BLaER1 (cell line): ENCODE data around the gene COBL.

Experiments used
- H3K27ac ChIP-seq: shearing (Covaris generic); formaldehyde crosslinking; 2 replicates; pipeline ENCODE4 v1.8.1; 2022
- H3K27me3 ChIP-seq: shearing (Covaris generic); formaldehyde crosslinking; 2 replicates; pipeline ENCODE4 v1.8.1; 2022
- H3K36me3 ChIP-seq: shearing (Covaris generic); formaldehyde crosslinking; 2 replicates; pipeline ENCODE4 v1.8.1; 2022
- H3K4me1 ChIP-seq: shearing (Covaris generic); formaldehyde crosslinking; 2 replicates; pipeline ENCODE4 v1.8.1; 2022
- H3K4me2 ChIP-seq: shearing (Covaris generic); formaldehyde crosslinking; 2 replicates; pipeline ENCODE4 v1.8.1; 2022
- H3K4me3 ChIP-seq: shearing (Covaris generic); formaldehyde crosslinking; 2 replicates; pipeline ENCODE4 v1.8.1; 2022
- H3K9ac ChIP-seq: shearing (Covaris generic); formaldehyde crosslinking; 2 replicates; pipeline ENCODE4 v1.8.1; 2022
- H3K9me3 ChIP-seq: shearing (Covaris generic); formaldehyde crosslinking; 2 replicates; pipeline ENCODE4 v1.8.1; 2022
- H4K20me1 ChIP-seq: shearing (Covaris generic); formaldehyde crosslinking; 2 replicates; pipeline ENCODE4 v1.8.1; 2022
- Cebpa-rat ChIP-seq: shearing (Covaris generic); IDR thresholded peaks from 2 replicates; pipeline ENCODE4 v1.8.1; 2022

The COBL gene

GRCh38 chr7:51055039-51055840 is 261.4 kb downstream of the COBL start:
- Histone ChIP-seq H3K4me3 (no peak overlapping the region), H3K9ac (no peak overlapping the region), H4K20me1 (no peaks in the 10 kb centered on the region), H3K4me1 (peaks cover 26% of the 10 kb centered on the region), H3K4me2 (peak overlapping the region; percentile 57), H3K9me3 (no peaks in the 10 kb centered on the region), H3K36me3 (no peaks in the 10 kb centered on the region), H3K27me3 (no peaks in the 10 kb centered on the region), H3K27ac (no peak overlapping the region)
- TF ChIP-seq Cebpa-rat, result no peak

- no peak for TF ChIP-seq Cebpa-rat
- Histone ChIP-seq H3K4me1 (peaks cover 26% of the 10 kb centered on the region), H4K20me1 (no peaks in the 10 kb centered on the region), H3K9ac (no peak overlapping the region), H3K9me3 (no peaks in the 10 kb centered on the region), H3K4me3 (no peak overlapping the region), H3K27ac (no peak overlapping the region), H3K4me2 (no peak overlapping the region), H3K27me3 (no peaks in the 10 kb centered on the region), H3K36me3 (no peaks in the 10 kb centered on the region)
Measured at GRCh38 chr7:51054231-51054630, 262.4 kb downstream of the COBL start.

- no peaks in the 10 kb centered on the region for H3K9me3 ChIP-seq
- H3K9ac ChIP-seq, result no peak overlapping the region
- no peak overlapping the region for H3K27ac ChIP-seq
- no peaks in the 10 kb centered on the region for H4K20me1 ChIP-seq
- H3K36me3 ChIP-seq, result no peaks in the 10 kb centered on the region
- no peak for TF ChIP-seq Cebpa-rat
- no peak overlapping the region for H3K4me3 ChIP-seq
- peaks cover 26% of the 10 kb centered on the region for H3K4me1 ChIP-seq
- no peak overlapping the region for H3K4me2 ChIP-seq
- no peaks in the 10 kb centered on the region for H3K27me3 ChIP-seq
Measured at GRCh38 chr7:51053160-51053925, 263.3 kb downstream of the COBL start.

GRCh38 chr7:51046482-51046881 is 270.1 kb downstream of the COBL start:
- no peaks in the 10 kb centered on the region for H3K4me1 ChIP-seq
- H3K27ac ChIP-seq, result no peak overlapping the region
- H3K27me3 ChIP-seq, result no peaks in the 10 kb centered on the region

GRCh38 chr7:51046103-51046466 is 270.5 kb downstream of the COBL start:
- H4K20me1 ChIP-seq, result no peaks in the 10 kb centered on the region
- TF ChIP-seq Cebpa-rat, result no peak
- no peaks in the 10 kb centered on the region for H3K36me3 ChIP-seq
- H3K27ac ChIP-seq, result no peak overlapping the region
- H3K9ac ChIP-seq, result no peak overlapping the region
- H3K4me1 ChIP-seq, result no peaks in the 10 kb centered on the region
- no peaks in the 10 kb centered on the region for H3K9me3 ChIP-seq
- H3K4me2 ChIP-seq, result no peak overlapping the region
- no peaks in the 10 kb centered on the region for H3K27me3 ChIP-seq
- no peak overlapping the region for H3K4me3 ChIP-seq

More at GRCh38 chr7:51046482-51046881, 270.1 kb downstream of the COBL start:
- no peak for TF ChIP-seq Cebpa-rat
- no peaks in the 10 kb centered on the region for H3K36me3 ChIP-seq
- no peak overlapping the region for H3K4me2 ChIP-seq
- no peak overlapping the region for H3K9ac ChIP-seq
- no peaks in the 10 kb centered on the region for H4K20me1 ChIP-seq
- no peak overlapping the region for H3K4me3 ChIP-seq
- H3K9me3 ChIP-seq, result no peaks in the 10 kb centered on the region

- TF ChIP-seq Cebpa-rat, result no peak
- Histone ChIP-seq H3K9me3 (no peaks in the 10 kb centered on the region), H4K20me1 (no peaks in the 10 kb centered on the region), H3K27me3 (no peaks in the 10 kb centered on the region), H3K4me2 (no peak overlapping the region), H3K27ac (no peak overlapping the region), H3K36me3 (no peaks in the 10 kb centered on the region), H3K4me3 (no peak overlapping the region), H3K9ac (no peak overlapping the region), H3K4me1 (no peaks in the 10 kb centered on the region)
Measured at GRCh38 chr7:51045319-51046102, 271.1 kb downstream of the COBL start.

GRCh38 chr7:51043461-51043860 is 273.1 kb downstream of the COBL start:
- no peak for TF ChIP-seq Cebpa-rat
- H3K27me3 ChIP-seq, result no peaks in the 10 kb centered on the region

GRCh38 chr7:51040787-51041186 is 275.8 kb downstream of the COBL start:
- no peak overlapping the region for H3K4me2 ChIP-seq
- no peaks in the 10 kb centered on the region for H3K36me3 ChIP-seq
- H3K27me3 ChIP-seq, result no peaks in the 10 kb centered on the region
- H4K20me1 ChIP-seq, result no peaks in the 10 kb centered on the region
- TF ChIP-seq Cebpa-rat, result no peak
- no peak overlapping the region for H3K4me3 ChIP-seq
- no peak overlapping the region for H3K27ac ChIP-seq
- H3K9me3 ChIP-seq, result no peaks in the 10 kb centered on the region
- H3K4me1 ChIP-seq, result no peaks in the 10 kb centered on the region
- H3K9ac ChIP-seq, result no peak overlapping the region

More at GRCh38 chr7:51043461-51043860, 273.1 kb downstream of the COBL start:
- Histone ChIP-seq H3K4me1 (no peaks in the 10 kb centered on the region), H4K20me1 (no peaks in the 10 kb centered on the region), H3K27ac (no peak overlapping the region), H3K9me3 (no peaks in the 10 kb centered on the region), H3K9ac (no peak overlapping the region), H3K4me2 (no peak overlapping the region), H3K36me3 (no peaks in the 10 kb centered on the region), H3K4me3 (no peak overlapping the region)

- Histone ChIP-seq H3K9me3 (no peaks in the 10 kb centered on the region), H3K4me1 (no peaks in the 10 kb centered on the region), H4K20me1 (no peaks in the 10 kb centered on the region), H3K4me2 (no peak overlapping the region), H3K27me3 (no peaks in the 10 kb centered on the region), H3K4me3 (no peak overlapping the region), H3K27ac (no peak overlapping the region), H3K9ac (no peak overlapping the region), H3K36me3 (no peaks in the 10 kb centered on the region)
- TF ChIP-seq Cebpa-rat, result no peak
Measured at GRCh38 chr7:51038573-51038972, 278.0 kb downstream of the COBL start.
